A673 (cell line): Measurements from ENCODE around the gene C10orf90.

Experiments used
- EZH2 ChIP-seq: fragments of 200-600 bp; sonication (generic); IDR thresholded peaks from 2 replicates; pipeline ENCODE4 v1.6.1; 2017; ENCODE audit warnings: borderline replicate concordance, low read depth, mild to moderate bottlenecking, mixed read lengths, antibody characterized with exemption, low read length; ENCODE audit not compliant: poor library complexity, severe bottlenecking
- TF ChIP-seq, protein P1 (sequence below): fragments of 300-800, 200-600 bp; sonication (generic); conservative IDR thresholded peaks from 2 replicates; pipeline ENCODE4 v1.5.1; 2017; ENCODE audit warnings: low read depth, mild to moderate bottlenecking, antibody characterized with exemption, low read length, moderate library complexity, mixed read lengths

DNA sequence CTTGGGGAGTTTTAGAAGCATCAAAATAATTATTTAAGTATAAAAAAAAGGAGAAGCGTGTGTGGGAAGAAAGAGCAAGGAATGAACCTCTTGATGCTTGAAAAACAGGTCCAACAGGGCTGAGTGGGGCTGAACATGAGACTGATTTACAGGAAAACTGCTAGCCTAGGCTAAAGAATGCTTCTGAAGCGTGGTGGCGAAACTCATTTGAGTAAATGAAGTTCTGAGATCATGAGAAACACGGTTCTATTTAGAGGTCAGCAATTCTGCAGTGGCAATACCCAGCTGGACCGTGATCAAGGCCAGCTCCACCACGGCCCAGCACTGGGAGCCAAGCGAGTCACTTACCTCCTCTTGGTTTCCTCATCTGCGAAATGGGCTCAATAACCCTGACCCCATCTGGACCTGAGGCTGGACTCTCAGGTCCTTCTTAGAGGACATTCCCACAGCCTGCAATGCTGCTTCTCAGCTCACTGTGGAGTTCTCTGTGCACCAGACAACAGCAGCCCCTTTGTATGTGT lies 142.1 kb downstream of the C10orf90 start:
- TF ChIP-seq, protein P1, sequence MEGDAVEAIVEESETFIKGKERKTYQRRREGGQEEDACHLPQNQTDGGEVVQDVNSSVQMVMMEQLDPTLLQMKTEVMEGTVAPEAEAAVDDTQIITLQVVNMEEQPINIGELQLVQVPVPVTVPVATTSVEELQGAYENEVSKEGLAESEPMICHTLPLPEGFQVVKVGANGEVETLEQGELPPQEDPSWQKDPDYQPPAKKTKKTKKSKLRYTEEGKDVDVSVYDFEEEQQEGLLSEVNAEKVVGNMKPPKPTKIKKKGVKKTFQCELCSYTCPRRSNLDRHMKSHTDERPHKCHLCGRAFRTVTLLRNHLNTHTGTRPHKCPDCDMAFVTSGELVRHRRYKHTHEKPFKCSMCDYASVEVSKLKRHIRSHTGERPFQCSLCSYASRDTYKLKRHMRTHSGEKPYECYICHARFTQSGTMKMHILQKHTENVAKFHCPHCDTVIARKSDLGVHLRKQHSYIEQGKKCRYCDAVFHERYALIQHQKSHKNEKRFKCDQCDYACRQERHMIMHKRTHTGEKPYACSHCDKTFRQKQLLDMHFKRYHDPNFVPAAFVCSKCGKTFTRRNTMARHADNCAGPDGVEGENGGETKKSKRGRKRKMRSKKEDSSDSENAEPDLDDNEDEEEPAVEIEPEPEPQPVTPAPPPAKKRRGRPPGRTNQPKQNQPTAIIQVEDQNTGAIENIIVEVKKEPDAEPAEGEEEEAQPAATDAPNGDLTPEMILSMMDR: no peak
- no peak for TF ChIP-seq EZH2
